NCI-H2196 treated with DMSO at 0.1 percent for 48 hours (cell line): ENCODE results near the gene RPL39.
"Not testable (repeated sequence)": the region's sequence is repeated elsewhere in the genome, so short reads cannot be mapped to it uniquely, and the experiment has no call there.

Experiments
- DNase-seq: peaks from one replicate; lab custom pipeline; 2025; ENCODE audit not compliant: unreplicated experiment; lab: John Stamatoyannopoulos, UW

Gene RPL39

DNA sequence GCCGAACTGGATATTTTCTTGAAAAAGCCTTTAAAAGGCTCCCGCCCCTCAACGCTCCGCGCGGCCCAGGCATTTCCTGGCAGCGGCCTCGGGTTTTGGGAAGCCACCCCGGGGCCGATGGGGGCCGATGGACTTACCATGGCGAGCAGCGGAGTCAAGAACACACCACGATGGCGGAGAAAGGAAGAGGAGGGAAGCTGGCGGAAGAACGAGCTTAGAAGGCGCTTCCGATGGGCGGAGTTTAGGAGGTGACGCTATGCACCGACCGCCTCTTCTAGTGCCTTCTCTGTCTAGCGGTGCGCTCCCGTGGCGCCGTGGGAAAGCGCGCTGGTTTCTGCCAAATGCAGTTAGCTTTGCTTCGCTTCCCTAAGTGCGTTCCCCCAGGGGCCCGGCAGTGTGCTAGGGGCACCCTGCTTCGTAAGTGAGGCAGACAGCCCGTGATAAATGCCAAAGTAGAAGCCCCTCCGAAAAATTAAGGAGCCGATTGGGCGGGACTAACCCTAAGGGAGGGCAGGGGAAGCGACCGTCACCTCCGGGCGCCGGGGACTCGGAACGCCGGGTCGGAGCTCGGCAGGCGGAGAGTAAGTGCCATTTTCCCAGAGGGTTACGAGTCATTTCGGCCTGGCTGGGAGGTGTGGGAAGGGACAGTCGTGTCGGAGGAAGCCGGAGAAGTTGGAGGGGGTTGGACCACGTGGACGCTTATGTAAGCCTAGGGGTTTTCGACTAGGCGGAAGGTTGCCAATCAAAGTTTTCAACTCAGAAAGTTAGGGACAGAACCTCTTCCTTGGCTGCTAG lies at the start of gene RPL39:
Gene RPL39, minus strand, starts transcription at position 194 of the 795 bp plus-strand sequence. Its CDS starts 54 bp downstream, at position 140.
- DNase-seq, result peak; percentile 59

DNA sequence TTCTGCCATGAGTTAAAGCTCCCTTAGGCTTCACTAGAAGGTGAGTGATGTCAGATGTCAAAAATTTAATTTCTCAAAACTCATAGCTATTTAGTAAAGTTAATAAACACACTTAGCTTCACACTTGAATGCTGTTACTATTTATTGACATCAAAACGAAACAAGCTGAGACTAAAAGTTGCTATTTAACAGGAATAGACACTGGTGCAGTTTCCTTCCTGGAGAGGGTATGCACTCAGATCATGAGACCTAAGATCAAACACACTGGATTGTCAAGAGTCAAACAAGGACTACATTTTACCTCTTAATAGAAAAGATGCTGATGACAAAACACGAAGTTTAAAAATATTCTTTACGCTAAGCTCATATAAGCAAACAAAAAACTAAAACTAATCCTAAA lies 42.5 kb upstream of the RPL39 start:
- DNase-seq, result no peak

DNA sequence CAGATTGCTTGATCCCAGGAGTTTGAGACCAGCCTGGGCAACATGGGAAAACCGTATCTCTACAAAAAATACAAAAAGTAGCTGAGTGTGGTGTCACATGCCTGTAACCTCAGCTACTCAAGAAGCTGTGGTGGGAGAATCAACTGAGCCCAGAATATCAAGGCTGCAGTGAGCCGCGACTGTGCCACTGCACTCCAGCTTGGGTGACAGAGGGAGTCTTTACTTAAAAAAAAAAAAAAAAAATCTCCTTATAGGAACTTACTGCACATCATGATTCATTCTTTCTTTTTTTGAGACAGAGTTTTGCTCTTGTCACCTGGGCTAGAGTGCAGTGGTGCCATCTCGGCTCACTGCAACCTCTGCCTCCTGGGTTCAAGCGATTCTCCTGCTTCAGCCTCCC lies 37.0 kb upstream of the RPL39 start:
- DNase-seq, result no peak

DNA sequence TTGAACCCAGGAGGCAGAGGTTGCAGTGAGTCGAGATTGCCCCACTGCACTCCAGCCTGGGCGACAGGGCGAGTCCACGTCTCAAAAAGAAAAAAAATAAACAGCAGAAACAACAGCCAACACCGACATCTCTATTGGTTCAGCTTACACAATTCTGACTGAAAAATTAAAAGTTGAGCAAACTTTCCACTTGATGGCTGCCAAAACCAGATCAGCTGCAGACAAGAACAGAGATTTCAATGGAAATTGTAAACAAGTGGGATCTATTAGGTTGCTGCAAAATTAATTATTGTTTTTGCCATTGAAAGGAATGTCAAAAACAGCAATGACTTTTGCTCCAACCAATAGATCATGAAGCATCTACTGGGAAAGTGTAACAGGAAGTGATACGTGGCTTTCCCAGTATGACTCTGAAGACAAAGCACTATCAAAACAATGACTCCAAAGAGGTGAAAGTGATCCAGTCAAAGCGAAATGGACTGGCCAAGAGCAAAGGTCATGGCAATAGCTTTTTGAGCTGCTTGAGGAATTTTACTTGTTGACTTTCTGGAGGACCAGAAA lies 35.0 kb upstream of the RPL39 start:
- no peak for DNase-seq

DNA sequence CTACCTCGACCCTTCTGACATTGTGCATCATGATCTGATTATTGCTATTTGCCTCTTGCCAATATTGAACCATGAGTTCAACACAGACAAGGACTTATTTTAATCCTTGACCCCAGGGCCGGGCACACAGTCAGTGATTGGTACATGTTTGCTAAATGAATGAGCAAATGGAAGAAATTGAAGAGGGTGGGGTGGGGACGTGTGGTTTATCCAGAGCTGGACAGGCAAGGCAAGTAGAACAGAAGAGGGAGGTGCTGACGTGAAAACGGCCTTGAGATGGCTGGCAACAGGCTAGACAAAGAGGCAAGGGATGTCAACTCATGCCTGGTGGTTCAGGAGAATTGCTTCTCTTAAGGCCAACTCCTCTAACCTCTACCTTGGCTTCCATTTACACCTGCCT lies 32.8 kb upstream of the RPL39 start:
- not testable (repeated sequence) for DNase-seq

DNA sequence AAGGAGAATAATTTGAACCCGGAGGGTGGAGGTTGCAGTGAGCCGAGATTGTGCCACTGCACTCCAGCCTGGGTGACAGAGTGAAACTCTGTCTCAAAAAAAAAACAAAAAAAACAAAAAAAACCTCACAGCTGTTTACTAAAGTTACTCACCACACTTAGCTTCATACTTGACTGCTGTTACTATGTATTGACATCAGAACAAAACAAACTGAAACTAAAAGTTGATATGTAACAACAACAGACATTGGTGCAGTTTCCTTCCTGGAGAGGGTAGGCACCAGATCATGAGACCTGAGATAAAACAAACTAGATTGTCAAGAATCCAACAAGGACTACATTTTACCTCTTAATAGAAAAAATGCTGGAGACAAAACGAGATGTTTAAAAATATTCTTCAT lies 30.3 kb upstream of the RPL39 start:
- DNase-seq, result not testable (repeated sequence)

DNA sequence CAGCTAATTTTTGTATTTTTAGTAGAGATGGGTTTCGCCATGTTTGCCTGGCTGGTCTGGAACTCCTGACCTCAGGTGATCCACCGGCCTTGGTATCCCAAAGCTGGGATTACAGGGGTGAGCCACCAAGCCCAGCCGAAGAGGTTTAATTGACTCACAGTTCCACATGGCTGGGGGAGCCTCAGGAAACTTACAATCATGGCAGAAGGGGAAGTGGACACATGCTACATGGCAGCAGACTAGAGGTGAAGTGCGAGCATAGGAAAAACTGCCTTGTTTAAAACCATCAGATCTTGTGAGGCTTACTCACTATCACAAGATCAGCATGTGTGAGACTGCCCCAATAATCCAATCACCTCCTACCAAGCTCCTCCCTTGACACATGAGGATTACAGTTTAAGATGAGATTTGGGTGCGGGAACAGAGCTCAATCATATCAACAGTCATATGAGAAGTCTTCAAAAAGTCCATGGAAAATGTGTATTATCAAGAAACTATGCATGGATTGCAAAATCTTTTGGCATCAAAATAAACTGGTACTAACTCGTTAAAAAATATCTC lies 25.8 kb upstream of the RPL39 start:
- no peak for DNase-seq

DNA sequence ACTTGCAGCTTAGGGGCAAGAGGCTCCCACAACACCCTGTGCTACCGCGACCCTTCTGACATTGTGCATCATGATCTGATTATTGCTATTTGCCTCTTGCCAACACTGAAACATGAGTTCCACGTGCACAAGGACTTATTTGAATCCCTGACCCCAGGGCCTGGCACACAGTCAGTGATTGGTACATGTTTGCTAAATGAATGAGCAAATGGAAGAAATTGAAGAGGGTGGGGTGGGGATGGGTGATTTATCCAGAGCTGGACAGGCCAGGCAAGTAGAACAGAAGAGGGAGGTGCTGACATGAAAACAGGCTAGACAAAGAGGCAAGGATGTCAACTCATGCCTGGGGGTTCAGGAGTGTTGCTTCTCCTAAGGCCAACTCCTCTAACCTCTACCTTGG lies 24.9 kb upstream of the RPL39 start:
- no peak for DNase-seq

DNA sequence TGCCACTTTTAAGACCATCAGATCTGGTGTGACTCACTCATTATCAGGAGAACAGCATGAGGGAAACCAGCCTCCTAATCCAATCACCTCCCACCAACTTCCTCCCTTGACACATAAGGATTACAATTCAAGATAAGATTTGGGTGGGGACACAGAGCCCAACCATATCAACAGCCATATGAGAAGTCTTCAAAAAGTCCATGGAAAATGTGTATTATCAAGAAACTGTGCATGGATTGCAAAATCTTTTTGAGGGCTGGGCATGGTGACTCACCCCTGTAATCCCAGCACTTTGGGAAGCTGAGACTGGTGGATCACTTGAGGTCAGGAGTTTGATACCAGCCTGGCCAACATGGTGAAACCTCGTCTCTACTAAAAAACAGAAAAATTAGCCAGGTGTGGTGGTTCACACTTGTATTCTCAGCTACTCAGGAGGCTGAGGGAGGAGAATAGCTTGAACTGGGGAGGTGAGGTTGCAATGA lies 17.8 kb upstream of the RPL39 start:
- DNase-seq, result no peak

DNA sequence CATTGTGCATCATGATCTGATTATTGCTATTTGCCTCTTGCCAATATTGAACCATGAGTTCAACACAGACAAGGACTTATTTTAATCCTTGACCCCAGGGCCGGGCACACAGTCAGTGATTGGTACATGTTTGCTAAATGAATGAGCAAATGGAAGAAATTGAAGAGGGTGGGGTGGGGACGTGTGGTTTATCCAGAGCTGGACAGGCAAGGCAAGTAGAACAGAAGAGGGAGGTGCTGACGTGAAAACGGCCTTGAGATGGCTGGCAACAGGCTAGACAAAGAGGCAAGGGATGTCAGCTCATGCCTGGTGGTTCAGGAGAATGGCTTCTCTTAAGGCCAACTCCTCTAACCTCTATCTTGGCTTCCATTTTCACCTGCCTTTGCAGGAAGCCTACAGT lies 17.0 kb upstream of the RPL39 start:
- not testable (repeated sequence) for DNase-seq

DNA sequence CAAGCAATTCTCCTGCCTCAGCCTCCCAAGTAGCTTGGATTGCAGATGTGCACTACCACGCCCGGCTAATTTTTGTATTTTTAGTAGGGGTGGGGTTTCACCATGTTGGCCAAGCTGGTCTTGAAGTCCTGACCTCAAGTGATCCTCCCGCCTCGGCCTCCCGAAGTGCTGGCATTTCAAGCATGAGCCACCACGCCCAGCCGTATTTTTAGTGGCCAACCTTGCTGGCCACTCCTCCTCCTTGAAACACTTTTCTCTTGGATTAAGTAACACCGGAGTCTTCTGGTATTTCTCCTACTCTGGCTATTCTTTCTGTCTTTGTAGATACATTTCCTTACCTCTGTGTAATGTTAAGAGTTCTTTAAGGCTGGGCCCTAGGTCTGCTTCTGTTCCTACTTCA lies 11.1 kb upstream of the RPL39 start:
- no peak for DNase-seq

DNA sequence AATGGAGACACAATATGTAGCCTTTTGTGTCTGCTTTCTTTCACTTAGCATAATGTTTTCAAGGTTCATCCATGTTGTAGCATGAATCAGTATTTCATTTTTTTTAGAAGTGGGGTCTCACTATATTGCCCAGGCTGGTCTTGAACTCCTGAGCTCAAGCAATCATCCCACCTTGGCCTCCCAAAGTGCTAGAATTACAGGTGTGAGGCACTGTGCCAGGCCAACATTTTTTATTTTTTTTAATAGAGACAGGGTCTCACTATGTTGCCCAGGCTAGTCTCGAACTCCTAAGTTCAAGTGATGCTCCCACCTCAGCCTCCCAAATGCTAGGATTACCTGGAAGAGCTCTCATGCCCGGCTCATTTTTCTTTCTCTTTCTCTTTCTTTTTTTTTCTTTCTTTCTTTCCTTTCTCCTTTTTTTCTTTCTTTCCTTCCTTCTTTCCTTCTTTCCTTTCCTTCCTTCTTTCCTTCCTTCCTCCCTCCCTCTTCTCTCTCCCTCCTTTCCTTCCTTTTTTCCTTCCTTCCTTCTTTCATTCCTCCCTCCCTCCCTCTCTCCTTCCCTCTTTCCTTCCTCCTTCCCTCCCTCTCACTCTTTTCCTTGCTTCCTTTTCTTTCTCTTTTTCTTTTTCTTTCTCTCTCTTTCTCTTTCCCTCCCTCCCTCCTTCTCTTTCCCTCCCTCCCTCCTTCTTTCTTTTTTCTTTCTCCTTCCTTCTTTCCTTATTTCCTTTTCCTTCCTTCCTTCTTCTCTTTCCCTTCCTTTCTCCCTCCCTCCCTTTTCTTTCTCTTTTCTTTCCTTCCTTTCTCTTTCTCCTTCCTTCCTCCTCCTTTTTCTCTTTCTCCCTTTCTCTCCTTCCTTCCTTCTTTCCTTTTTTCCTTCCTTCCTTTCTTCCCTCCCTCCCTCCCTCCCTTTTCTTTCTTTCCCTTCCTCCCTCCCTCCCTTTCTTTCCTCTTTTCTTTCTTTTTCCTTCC lies 10.1 kb upstream of the RPL39 start:
- no peak for DNase-seq

DNA sequence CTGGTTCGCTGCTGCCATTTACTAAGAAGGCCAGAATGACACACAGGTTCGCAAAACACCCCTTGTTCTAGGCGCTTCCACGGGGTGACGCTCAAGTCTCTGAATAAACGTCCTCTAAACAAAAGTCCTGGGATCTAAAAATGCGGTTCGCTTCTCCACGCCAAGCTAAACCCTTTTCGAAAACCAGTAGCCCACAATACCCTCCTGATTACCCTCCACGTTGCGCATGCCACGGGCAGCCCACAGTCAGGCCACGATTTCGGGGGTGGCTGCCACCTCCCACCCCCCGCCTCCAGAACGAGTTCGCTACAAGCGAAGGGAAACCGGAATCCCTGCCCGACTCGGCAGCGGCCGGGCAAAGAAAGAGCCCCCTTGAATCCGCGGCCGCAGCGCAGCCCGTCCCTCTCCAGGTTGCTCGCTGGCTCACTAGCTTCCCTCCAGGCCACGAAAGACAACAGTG lies 423 bp downstream of the RPL39 start:
- DNase-seq, result no peak

DNA sequence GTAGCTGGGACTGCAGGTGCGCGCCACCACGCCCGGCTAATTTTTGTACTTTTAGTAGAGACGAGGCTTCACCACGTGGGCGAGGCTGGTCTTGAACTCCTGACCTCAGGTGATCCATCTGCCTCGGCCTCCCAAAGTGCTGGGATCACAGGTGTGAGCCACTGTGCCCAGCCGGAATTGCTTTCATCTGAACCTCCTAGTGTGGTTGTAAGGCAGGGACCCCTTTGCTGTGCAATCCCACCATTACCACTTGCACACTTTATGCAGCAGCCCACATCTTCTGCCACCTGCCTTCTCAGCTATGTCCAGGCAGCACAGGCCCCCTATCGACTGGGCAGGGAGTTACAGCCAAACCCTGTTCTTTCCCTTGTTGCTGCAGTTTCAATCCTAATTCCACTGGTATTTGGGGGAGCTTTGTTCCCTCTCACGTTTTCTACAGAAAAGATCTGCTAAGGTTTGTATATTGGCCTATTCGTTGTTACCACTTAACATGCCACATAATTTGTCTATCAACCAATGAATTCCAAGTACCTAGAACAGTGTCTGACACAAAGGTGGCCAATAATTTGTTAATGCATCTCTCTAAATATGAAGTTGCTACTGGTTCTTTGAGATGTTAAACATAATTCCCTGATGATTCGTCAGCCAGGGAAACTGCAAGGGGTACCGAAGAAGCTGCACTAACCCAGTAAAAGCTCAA lies 6.5 kb downstream of the RPL39 start:
- no peak for DNase-seq

DNA sequence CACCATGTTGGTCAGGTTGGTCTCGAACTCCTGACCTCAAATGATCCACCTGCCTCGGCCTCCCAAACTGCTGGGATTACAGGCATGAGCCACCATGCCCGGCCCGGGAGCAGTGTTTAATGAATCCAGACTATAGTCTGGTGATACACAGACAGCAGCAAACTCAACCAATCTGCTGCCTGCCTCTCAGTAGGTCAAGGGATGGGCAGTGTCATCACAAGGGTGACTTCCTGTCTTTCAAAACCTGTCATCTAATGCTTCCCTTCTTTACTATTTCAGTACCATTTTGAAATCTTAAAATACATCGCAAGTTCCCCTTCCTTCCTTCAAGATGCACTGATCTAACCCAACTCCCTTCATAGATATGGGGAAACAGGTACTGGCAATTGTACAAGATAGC lies 8.4 kb downstream of the RPL39 start:
- no peak for DNase-seq

DNA sequence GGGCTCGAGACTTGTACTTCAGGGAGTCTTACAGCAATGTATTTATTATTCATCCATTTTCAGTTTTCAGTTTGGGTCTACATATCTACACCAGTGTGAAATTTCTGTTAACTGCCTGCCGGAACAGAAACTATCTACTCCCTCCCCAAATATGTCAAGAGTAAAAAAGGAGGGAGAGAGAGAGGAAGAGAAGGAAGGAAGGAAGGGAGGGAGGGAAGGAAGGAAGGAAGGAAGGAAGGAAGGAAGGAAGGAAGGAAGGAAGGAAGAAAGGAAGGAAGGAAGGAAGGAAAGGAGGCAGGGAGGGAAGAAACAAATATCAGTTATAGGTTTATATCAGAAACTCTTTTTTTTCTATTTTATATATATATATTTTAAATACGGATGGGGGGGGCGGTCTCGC lies 12.6 kb downstream of the RPL39 start:
- DNase-seq, result no peak

DNA sequence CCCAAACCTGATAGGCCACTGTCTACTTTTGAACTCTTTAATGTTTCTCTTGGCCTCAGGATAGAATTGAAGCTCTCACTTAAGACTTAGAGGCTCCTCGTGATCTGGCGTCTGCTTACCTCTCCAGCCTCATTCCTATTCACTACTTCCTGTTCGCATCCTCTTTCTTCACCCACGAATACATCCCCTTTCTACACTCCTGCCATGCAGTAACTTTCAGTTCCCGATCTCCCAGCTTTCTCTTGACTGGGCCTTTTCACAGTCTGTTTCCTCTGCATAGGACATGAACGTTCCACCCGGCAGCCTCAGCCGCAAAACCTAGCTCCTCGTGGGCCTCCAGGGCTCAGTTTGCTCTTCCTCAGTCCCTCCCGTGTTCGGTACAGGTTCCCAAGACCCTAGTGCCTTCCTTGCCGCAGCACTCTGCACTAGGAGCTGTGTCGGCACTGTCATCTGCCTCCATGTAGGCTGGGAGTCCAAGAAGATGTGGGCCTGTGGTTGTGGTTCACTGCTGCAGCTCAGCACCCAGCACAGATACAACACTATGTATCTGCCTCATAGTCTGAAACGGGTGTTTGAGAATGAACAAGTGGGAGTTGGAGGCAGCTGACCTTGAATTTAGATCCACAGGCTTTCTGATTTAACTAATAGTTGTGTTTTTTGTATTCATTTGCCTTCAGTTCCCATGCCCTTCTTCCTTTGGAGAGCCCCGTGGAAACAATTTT lies 15.8 kb downstream of the RPL39 start:
- DNase-seq, result no peak

DNA sequence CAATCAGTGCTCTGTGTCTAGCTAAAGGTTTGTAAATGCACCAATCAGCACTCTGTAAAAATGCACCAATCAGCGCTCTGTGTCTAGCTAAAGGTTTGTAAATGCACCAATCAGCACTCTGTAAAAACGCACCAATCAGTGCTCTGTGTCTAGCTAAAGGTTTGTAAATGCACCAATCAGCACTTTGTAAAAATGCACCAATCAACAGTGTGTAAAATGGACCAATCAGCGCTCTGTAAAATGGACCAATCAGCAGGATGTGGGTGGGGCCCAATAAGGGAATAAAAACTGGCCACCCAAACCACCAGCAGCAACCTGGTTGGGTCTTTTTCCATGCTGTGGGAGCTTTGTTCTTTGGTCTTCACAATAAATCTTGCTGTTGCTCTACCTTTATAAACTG lies 22.0 kb downstream of the RPL39 start:
- not testable (repeated sequence) for DNase-seq

DNA sequence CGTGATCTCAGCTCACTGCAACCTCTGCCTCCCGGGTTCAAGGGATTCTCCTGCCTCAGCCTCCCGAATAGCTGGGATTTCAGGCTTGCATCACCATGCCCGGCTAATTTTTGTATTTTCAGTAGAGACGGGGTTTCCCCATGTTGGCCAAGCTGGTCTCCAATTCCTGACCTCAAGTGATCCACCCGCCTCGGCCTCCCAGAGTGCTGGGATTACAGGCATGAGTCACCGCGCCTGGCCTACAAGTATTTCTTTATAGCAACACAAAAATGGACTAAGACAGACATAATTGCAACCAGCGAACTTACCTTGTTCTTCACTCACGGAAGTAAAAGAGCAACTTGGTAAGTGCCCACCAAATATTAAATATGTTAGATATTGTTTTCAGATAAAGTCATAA lies 23.0 kb downstream of the RPL39 start:
- DNase-seq, result not testable (repeated sequence)

DNA sequence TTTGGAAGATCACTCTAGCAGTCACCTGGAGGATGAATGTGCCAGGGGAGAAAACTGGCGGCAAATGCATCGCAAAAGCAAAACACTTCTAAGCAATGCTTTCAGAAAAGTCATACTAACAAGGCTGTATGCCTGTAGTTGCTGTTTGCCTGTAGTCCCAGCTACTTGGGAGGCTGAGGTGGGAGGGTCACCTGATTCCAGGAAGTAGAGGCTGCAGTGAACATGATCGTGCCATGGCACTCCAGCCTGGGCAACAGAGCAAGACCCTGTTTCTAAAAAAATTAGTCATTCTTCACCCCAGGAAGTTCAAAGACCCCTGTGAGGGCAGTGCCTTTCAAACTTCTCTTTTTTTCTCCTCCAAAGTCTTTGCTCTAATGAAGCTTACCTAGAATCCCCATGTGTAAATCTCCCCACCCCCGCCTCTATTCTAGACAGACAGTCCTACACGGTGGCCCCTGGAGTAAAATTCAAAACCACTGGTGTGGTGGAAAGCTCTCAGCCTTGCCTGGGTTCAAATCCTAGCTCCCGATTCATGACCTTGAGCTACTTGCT lies 27.5 kb downstream of the RPL39 start:
- DNase-seq, result no peak
